Keratinocyte (primary cell): ENCODE data around the gene KDM6B. TPM values are rescaled to one million over a fixed set of nuclear protein-coding genes. Genes with fewer than 3 reads are reported as not detected.

ENCODE experiments used
- DNase-seq: peaks from one replicate; pipeline ENCODE4 v3.0.0-alpha.2; 2011; ENCODE audit warnings: low read depth, missing footprints, low spot score
- FAIRE-seq: peaks from 2 replicates; lab custom pipeline; 2011; peaks lifted over from hg19 to GRCh38; lab: Jason Lieb, UNC
- H2AFZ ChIP-seq: 2 replicates; pipeline ENCODE4 v1.6.0; 2012; ENCODE audit warnings: low read length, control low read depth, inconsistent platforms; ENCODE audit not compliant: control insufficient read depth
- H3K27ac ChIP-seq: 2 replicates; pipeline ENCODE4 v1.5.1; 2011; ENCODE audit warnings: low read length; ENCODE audit not compliant: control insufficient read depth, insufficient read depth
- H3K27me3 ChIP-seq: 3 replicates; pipeline ENCODE4 v1.6.0; 2011; ENCODE audit warnings: low read length; ENCODE audit not compliant: control insufficient read depth, insufficient read depth; ENCODE audit errors: extremely low read depth
- H3K36me3 ChIP-seq, 2 experiments: 2 replicates in 1 of 2; 3 replicates in 1 of 2; pipeline ENCODE4 v1.5.1; 2011; ENCODE audit warnings: low read length in 2 of 2, mild to moderate bottlenecking in 1 of 2; ENCODE audit not compliant: control insufficient read depth in 2 of 2, insufficient read depth in 2 of 2; ENCODE audit errors: extremely low read depth in 1 of 2
- H3K4me1 ChIP-seq: 3 replicates; pipeline ENCODE4 v1.5.1; 2011; ENCODE audit warnings: low read length; ENCODE audit not compliant: control insufficient read depth, insufficient read depth; ENCODE audit errors: extremely low read depth
- H3K4me2 ChIP-seq: 3 replicates; pipeline ENCODE4 v1.6.0; 2011; ENCODE audit warnings: low read depth, low read length; ENCODE audit not compliant: control insufficient read depth, insufficient read depth; ENCODE audit errors: extremely low read depth
- H3K4me3 ChIP-seq, 3 experiments: fragments of 200-600 bp in 1 of 3; sonication (generic) in 1 of 3; 2 replicates in 2 of 3; 3 replicates in 1 of 3; pipeline ENCODE4 v1.5.1; 2011 to 2016; ENCODE audit warnings: low read length in 3 of 3, mild to moderate bottlenecking in 3 of 3, control low read depth in 2 of 3, inconsistent platforms in 1 of 3, low read depth in 1 of 3, mixed read lengths in 1 of 3, mixed run types in 1 of 3, moderate library complexity in 1 of 3; ENCODE audit not compliant: control insufficient read depth in 2 of 3, insufficient read depth in 2 of 3; ENCODE audit errors: extremely low read depth in 1 of 3
- H3K79me2 ChIP-seq: 2 replicates; pipeline ENCODE4 v1.6.0; 2012; ENCODE audit warnings: low read length; ENCODE audit not compliant: control insufficient read depth, insufficient read depth
- H3K9ac ChIP-seq: 3 replicates; pipeline ENCODE4 v1.6.0; 2011; ENCODE audit warnings: low read length; ENCODE audit not compliant: control insufficient read depth, insufficient read depth; ENCODE audit errors: extremely low read depth
- H3K9me1 ChIP-seq: 3 replicates; pipeline ENCODE4 v1.6.0; 2011; ENCODE audit warnings: low read length; ENCODE audit not compliant: control insufficient read depth, insufficient read depth; ENCODE audit errors: extremely low read depth
- H3K9me3 ChIP-seq: 2 replicates; pipeline ENCODE4 v1.5.1; 2012; ENCODE audit warnings: low read depth, low read length; ENCODE audit not compliant: control insufficient read depth
- H4K20me1 ChIP-seq: 3 replicates; pipeline ENCODE4 v1.6.0; 2011; ENCODE audit warnings: low read length; ENCODE audit not compliant: control insufficient read depth, insufficient read depth; ENCODE audit errors: extremely low read depth
- CTCF ChIP-seq, 3 experiments: IDR thresholded peaks in 1 of 3; conservative IDR thresholded peaks in 1 of 3; optimal IDR thresholded peaks in 1 of 3; 2 replicates in 2 of 3; 3 replicates in 1 of 3; pipeline versions ENCODE3 to v1.5.1; 2011; ENCODE audit warnings: low read length in 3 of 3, mild to moderate bottlenecking in 3 of 3, moderate library complexity in 2 of 3, control low read depth in 1 of 3, inconsistent platforms in 1 of 3; ENCODE audit not compliant: insufficient read depth in 2 of 3; ENCODE audit errors: extremely low read depth in 1 of 3
- EZH2 ChIP-seq: IDR thresholded peaks from one replicate; pipeline ENCODE4 v1.6.1; 2012; ENCODE audit warnings: inconsistent platforms, mild to moderate bottlenecking, low read length, moderate library complexity
- dilution Hi-C: fragments of 300-500 bp; cut with MboI; formaldehyde crosslinking; loops from one replicate; pipeline ENCODE4 v1.7.0; 2020; ENCODE audit warnings: low sequenced_read_pairs; ENCODE audit not compliant: extremely low pct_ligation_motif_present
- polyA plus RNA-seq, 5 experiments: library from polyadenylated mRNA; depleted of rRNA in 3 of 5; stranded (reverse) in 3 of 5; stranded (forward) in 1 of 5; unstranded in 1 of 5; fragments of >200 nt; gene quantifications; 1 replicate in 1 of 5; 2 replicates in 3 of 5; 3 replicates in 1 of 5; pipeline versions ENCODE4 v1.2.1 to v1.2.3, GENCODE V29; 2011 to 2012; ENCODE audit warnings: missing spikeins in 2 of 5, low read depth in 1 of 5, low replicate concordance in 1 of 5

The KDM6B gene
- polyA plus RNA-seq, 1 donor (not counting 4 experiments of a cell fraction or from before 2014, with no cell fraction given), result 1.6 TPM

- H4K20me1 ChIP-seq, result no peaks in the 10 kb centered on the region
- no peaks in the 10 kb centered on the region for H3K9me1 ChIP-seq
- H3K9me3 ChIP-seq, result no peaks in the 10 kb centered on the region
- DNase-seq (no peak), FAIRE-seq (no peak)
- no peaks in the 10 kb centered on the region for H3K36me3 ChIP-seq
- H3K4me3 ChIP-seq, result no peak overlapping the region
- no peaks in the 10 kb centered on the region for H3K79me2 ChIP-seq
- dilution Hi-C loops, result no loop called here
- no peak overlapping the region for H3K27ac ChIP-seq
- no peak overlapping the region for H3K9ac ChIP-seq
- H3K27me3 ChIP-seq, result peaks cover 4% of the 10 kb centered on the region
- TF ChIP-seq EZH2 (no peak), CTCF (optimal IDR thresholded peaks at IDR 0.05 in 1 of 3, IDR thresholded peaks at IDR 0.05 in 1 of 3, conservative IDR thresholded peaks at IDR 0.05 in 1 of 3; ENCODE audit: extremely low read depth in 1 of 3, insufficient read depth in 2 of 3, low read length in 3 of 3) (no peak)
- peaks cover 3% of the 10 kb centered on the region for H3K4me1 ChIP-seq
- H2AFZ ChIP-seq, result peak overlapping the region; percentile 36
- peak overlapping the region; percentile 43 for H3K4me2 ChIP-seq
Measured at GRCh38 chr17:7786866-7787265, 47.2 kb upstream of the KDM6B start.

- FAIRE-seq, result no peak
Measured at GRCh38 chr17:7789131-7789530, 44.9 kb upstream of the KDM6B start.

More at GRCh38 chr17:7789131-7789530, 44.9 kb upstream of the KDM6B start:
- Histone ChIP-seq H3K4me2 (no peak overlapping the region), H3K36me3 (no peaks in the 10 kb centered on the region), H3K79me2 (no peaks in the 10 kb centered on the region), H3K27ac (no peak overlapping the region), H3K4me3 (no peak overlapping the region), H3K9ac (no peak overlapping the region), H3K27me3 (peaks cover 4% of the 10 kb centered on the region), H3K9me1 (no peaks in the 10 kb centered on the region), H3K9me3 (no peaks in the 10 kb centered on the region), H2AFZ (no peak overlapping the region), H3K4me1 (peaks cover 3% of the 10 kb centered on the region), H4K20me1 (no peaks in the 10 kb centered on the region)
- no peak for DNase-seq
- dilution Hi-C loops, result no loop called here
- TF ChIP-seq CTCF (optimal IDR thresholded peaks at IDR 0.05 in 1 of 3, IDR thresholded peaks at IDR 0.05 in 1 of 3, conservative IDR thresholded peaks at IDR 0.05 in 1 of 3; ENCODE audit: extremely low read depth in 1 of 3, insufficient read depth in 2 of 3, low read length in 3 of 3) (no peak), EZH2 (no peak)
